Heart left ventricle (tissue), 16 donors: ENCODE results near the gene PRICKLE3. TPM values are rescaled to one million over a fixed set of nuclear protein-coding genes. Genes with fewer than 3 reads are reported as not detected.
A peak's percentile ranks its signal among the peaks of the same experiment; 100 is the strongest.

Experiments
- ATAC-seq, 4 donors: fragments of 200-7000 bp; cut with Tn5 transposase; one replicate each; pipeline ENCODE4 v1.9.1; 2020 to 2022; ENCODE audit warnings: moderate library complexity in 4 of 4, mild to moderate bottlenecking in 3 of 4, moderate number of reproducible peaks in 1 of 4
- DNase-seq, 5 donors: peaks; one replicate each; pipeline ENCODE4 v3.0.0-alpha.2; 2020
- H3K27ac ChIP-seq, 12 donors: fragments of 200-600 bp; sonication (generic) in 4 of 12; one replicate each; pipeline versions ENCODE4 v1.5.0 to v1.8.0; 2016 to 2022; ENCODE audit warnings: mild to moderate bottlenecking in 2 of 12
- H3K27me3 ChIP-seq, 9 donors: fragments of 200-600 bp; sonication (generic) in 2 of 9; one replicate each; pipeline versions ENCODE4 v1.5.1 to v1.8.0; 2016 to 2022; ENCODE audit warnings: mild to moderate bottlenecking in 3 of 9
- H3K36me3 ChIP-seq, 9 donors: fragments of 200-600 bp; sonication (generic) in 2 of 9; one replicate each; pipeline versions ENCODE4 v1.5.0 to v1.8.0; 2018 to 2022; ENCODE audit warnings: mild to moderate bottlenecking in 2 of 9
- H3K4me1 ChIP-seq, 12 donors: fragments of 200-600 bp; sonication (generic) in 4 of 12; one replicate each; pipeline versions ENCODE4 v1.5.0 to v1.8.0; 2016 to 2022; ENCODE audit warnings: mild to moderate bottlenecking in 3 of 12
- H3K4me3 ChIP-seq, 12 donors: fragments of 200-600 bp; sonication (generic) in 4 of 12; one replicate each; pipeline versions ENCODE4 v1.5.0 to v1.8.0; 2017 to 2022; ENCODE audit warnings: mild to moderate bottlenecking in 9 of 12, moderate library complexity in 4 of 12
- H3K9me3 ChIP-seq, 12 donors: fragments of 200-600 bp; sonication (generic) in 4 of 12; one replicate each; pipeline versions ENCODE4 v1.5.0 to v1.8.0; 2016 to 2022; ENCODE audit warnings: mild to moderate bottlenecking in 1 of 12
- POLR2A ChIP-seq, 2 donors: fragments of 450-650 bp; IDR thresholded peaks; one replicate each; pipeline ENCODE4 v1.6.1; 2017; ENCODE audit warnings: antibody characterized with exemption in 2 of 2, mild to moderate bottlenecking in 2 of 2, moderate library complexity in 2 of 2
- WGBS, 4 donors: extraction: QIAGEN DNeasy Blood & Tissue Kit in 2 of 4; methylation state at CpG; one replicate each; pipeline versions ENCODE4 v1.1.5 to v1.1.7; 2013 to 2018; 5-methylcytosine and 5-hydroxymethylcytosine counted together
- intact Hi-C, 10 donors: fragments of 100-400 bp; cut with DNase I; formaldehyde crosslinking; loops; one replicate each; pipeline versions ENCODE4 v1.11.1 to v1.14.2; 2022
- polyA plus RNA-seq, 2 donors: library from polyadenylated mRNA; stranded (reverse); fragments of 200-250 nt; gene quantifications; one replicate each; pipeline ENCODE4 v1.2.3, GENCODE V29; 2013
- total RNA-seq, 9 donors: library from RNA; depleted of rRNA in 2 of 9; stranded (reverse); fragments of >200 nt in 2 of 9; fragmentation: NEBNext Ultra II Directional in 3 of 9; extraction: Animal tissue kit (Norgen Biotek cat#: 25700) in 3 of 9; gene quantifications; one replicate each; pipeline versions ENCODE4 v1.1.0 to v1.2.4, GENCODE V29; 2016 to 2023
- TF ChIP-seq, protein P1 (sequence below), 12 donors: fragments of 200-600 bp; sonication (generic) in 4 of 12; IDR thresholded peaks; one replicate each; pipeline versions ENCODE4 v1.5.0 to v1.8.0; 2018 to 2022; ENCODE audit warnings: antibody characterized with exemption in 12 of 12, mild to moderate bottlenecking in 5 of 12
- donor health status: ischemic (EF 13 %, LVEDD 7.1; RV severe dilation, severe dysfunction).
- donor health status: healthy with polysubstance abuse.
- donor health status: DM: no; HTN: yes; CAD: no.
- donor health status: DM: no; HTN: no; CAD: no.
- donor health status: ischemic (EF 25% LVEDD 6.9; RV normal size, moderate dysfunction).
- donor health status: ischemic (EF 25% LVEDD 5.7; RV mildly dilated, moderate dysfunction).
- donor health status: healthy.
- donor health status: DM: yes; HTN: yes; CAD: no.
- donor health status: ischemic (EF 35%, LVEDD 5.7; RV mildly dilated, moderate dysfunction).
- donor health status: nonischemic (EF 11% LVEDD 7.7; RV severe dilation, severe dysfunction).
- donor health status: DM: yes; HTN: yes; CAD: no.
- donor health status: PGD.
- donor health status: ischemic (EF 29% LVEDD 5.4; RV normal size, mild dysfunction).
- donor health status: nonischemic (EF 23%, LVEDD 6.1; RV moderate dilation, normal function).

The PRICKLE3 gene
- total and polyA plus RNA-seq, 11 donors: 6.5 to 13.2 (median 9.3) TPM

DNA sequence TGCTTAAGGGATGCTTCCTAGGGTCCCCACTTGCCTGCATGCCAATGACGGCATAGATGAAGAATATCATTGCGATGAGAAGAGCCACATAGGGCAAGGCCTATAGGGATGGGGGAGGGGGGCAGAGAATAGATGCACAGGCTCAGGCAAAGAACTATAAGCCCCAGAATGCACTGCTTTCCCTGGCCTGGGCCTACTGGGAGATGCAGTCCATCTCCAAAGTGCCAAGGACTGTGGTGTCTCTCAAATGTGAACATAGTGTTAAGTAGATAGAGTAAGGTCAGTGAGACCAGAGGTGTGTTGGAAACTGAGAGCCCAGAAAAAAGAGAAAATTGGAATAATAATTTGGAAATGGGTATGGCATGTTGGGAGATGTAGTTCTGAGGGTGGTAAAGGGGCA lies 26.0 kb upstream of the PRICKLE3 start:
- Histone ChIP-seq H3K4me3 (no peak overlapping the region), H3K4me1 (no peaks in the 10 kb centered on the region), H3K36me3 (no peaks in the 10 kb centered on the region), H3K27ac (no peak overlapping the region), H3K9me3 (no peaks in the 10 kb centered on the region), H3K27me3 (peaks cover 0 to 5% (median 0%) of the 10 kb centered on the region in 9 donors)
- DNase-seq: no peak
- no peak for TF ChIP-seq POLR2A (IDR thresholded peaks at IDR 0.05)
- TF ChIP-seq, protein P1, sequence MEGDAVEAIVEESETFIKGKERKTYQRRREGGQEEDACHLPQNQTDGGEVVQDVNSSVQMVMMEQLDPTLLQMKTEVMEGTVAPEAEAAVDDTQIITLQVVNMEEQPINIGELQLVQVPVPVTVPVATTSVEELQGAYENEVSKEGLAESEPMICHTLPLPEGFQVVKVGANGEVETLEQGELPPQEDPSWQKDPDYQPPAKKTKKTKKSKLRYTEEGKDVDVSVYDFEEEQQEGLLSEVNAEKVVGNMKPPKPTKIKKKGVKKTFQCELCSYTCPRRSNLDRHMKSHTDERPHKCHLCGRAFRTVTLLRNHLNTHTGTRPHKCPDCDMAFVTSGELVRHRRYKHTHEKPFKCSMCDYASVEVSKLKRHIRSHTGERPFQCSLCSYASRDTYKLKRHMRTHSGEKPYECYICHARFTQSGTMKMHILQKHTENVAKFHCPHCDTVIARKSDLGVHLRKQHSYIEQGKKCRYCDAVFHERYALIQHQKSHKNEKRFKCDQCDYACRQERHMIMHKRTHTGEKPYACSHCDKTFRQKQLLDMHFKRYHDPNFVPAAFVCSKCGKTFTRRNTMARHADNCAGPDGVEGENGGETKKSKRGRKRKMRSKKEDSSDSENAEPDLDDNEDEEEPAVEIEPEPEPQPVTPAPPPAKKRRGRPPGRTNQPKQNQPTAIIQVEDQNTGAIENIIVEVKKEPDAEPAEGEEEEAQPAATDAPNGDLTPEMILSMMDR (IDR thresholded peaks at IDR 0.05): no peak
- intact Hi-C loops: no loop called here
- no peak for ATAC-seq
- WGBS, 4 donors: 85 to 95% (median 88%) methylated on average over 2 of the region's 2 CpGs

DNA sequence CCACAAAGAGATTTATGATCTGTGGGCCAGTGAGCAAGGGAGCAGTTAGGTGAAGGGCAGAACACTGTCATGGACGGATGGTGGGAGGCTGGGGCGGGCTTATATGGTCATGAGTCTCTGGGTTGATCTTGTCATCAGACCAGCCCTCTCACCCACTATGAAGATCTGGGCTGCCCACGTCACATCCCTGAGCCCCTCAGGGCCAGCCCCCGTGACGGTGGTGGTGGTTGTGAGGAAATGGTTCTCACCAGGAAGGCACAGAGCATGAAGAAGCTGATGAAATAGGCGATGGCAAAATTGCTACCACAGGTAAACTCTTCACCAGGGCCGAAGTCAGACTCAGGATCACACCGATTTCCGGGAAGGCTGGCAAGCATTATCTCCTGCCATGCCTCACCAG lies 24.9 kb upstream of the PRICKLE3 start:
- H3K27me3 ChIP-seq: peaks cover 0 to 5% (median 0%) of the 10 kb centered on the region in 9 donors
- H3K9me3 ChIP-seq: no peaks in the 10 kb centered on the region
- no peak for TF ChIP-seq POLR2A (IDR thresholded peaks at IDR 0.05)
- TF ChIP-seq, protein P1 (IDR thresholded peaks at IDR 0.05): no peak
- intact Hi-C loops: no loop called here
- no peak for ATAC-seq
- 71 to 86% (median 79%) methylated on average over 6 to 9 of the region's 9 CpGs for WGBS, 4 donors
- no peaks in the 10 kb centered on the region for H3K4me1 ChIP-seq
- no peak overlapping the region for H3K4me3 ChIP-seq
- no peak for DNase-seq
- no peak overlapping the region for H3K27ac ChIP-seq
- no peaks in the 10 kb centered on the region for H3K36me3 ChIP-seq

DNA sequence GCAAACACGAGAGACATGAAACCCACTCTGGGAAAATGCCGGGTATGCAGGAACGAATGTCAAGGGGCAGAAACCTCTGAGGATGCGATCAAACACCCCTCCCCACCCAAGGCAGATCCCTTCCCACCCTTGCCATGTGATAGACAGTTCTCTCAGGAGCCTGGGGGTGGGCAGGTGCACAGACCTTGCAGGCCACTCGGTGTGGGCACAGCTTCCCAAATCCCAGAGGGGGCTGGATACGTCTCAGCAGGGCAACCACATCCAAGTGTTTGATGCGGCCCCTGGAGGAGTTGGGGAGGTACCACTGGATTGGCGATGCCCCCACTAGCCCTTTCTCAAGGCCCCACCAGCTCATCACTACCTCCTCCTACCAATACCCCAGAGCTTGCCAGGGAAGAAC lies 24.2 kb upstream of the PRICKLE3 start:
- H3K36me3 ChIP-seq: no peaks in the 10 kb centered on the region
- TF ChIP-seq POLR2A (IDR thresholded peaks at IDR 0.05): no peak
- TF ChIP-seq, protein P1 (IDR thresholded peaks at IDR 0.05): no peak
- no peak overlapping the region for H3K4me3 ChIP-seq
- DNase-seq (no peak), ATAC-seq (no peak)
- intact Hi-C loops: no loop called here
- WGBS, 4 donors: 70 to 77% (median 73%) methylated on average over 6 to 8 of the region's 8 CpGs
- peaks cover 0 to 5% (median 0%) of the 10 kb centered on the region in 9 donors for H3K27me3 ChIP-seq
- no peaks in the 10 kb centered on the region for H3K9me3 ChIP-seq
- H3K27ac ChIP-seq: no peak overlapping the region
- H3K4me1 ChIP-seq: no peaks in the 10 kb centered on the region

DNA sequence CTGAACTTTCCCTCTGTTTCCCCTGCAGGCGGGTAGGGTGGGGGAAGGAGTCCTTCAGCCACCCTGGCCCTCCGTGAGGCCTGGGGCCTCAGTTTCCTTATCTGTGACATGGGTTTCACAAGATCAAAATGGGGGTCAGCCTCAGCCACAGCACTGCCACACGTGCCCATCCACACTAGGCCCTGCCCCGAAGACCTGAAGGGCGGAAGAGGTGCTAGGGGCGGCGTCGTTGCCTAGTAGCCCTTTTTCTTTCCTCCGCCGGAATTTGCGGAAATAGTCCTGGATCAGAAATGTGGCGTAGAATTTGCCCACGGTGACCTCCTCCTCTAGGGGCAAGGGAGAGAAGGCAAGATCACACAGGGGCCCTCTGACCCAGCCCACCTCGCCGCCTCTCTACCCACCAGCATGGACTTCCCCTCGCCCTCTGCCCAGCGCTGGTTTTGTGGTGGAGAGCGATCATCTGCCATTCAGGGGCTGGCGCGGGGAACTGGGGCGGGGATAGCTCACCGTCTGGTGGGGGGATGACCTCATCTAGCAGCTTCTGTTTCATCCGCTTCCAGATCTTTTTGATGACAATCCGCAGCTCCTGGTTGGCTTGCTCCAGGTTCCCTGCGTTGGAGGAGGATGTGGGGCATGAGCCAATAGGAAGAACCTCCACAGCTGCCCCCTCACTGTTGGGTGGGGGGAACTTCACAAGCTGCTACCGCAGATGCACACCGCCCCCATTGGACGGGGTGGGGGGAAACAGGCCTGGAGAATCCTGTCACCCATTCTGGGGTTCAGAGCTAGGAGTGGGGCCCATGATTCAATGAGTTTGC lies 23.5 kb upstream of the PRICKLE3 start:
- Histone ChIP-seq H3K27ac (no peak overlapping the region), H3K9me3 (no peaks in the 10 kb centered on the region), H3K27me3 (peaks cover 0 to 5% (median 0%) of the 10 kb centered on the region in 9 donors), H3K36me3 (no peaks in the 10 kb centered on the region), H3K4me1 (no peaks in the 10 kb centered on the region), H3K4me3 (peak overlapping the region in 6 of 12 donors; percentile 7 to 19 (median 13))
- DNase-seq (no peak), ATAC-seq (peak in 1 of 4 donors; percentile 83)
- intact Hi-C loops: loop anchor here in 1 of 10 donors (10.0 kb wide), 1 partner anchor 55 kb away; the partner anchor contains the start of genes FOXP3 and PPP1R3F
- TF ChIP-seq POLR2A (IDR thresholded peaks at IDR 0.05): no peak
- TF ChIP-seq, protein P1 (IDR thresholded peaks at IDR 0.05): peak in 1 of 12 donors; percentile 7
- 19 to 47% (median 33%) methylated on average over 23 to 28 of the region's 28 CpGs for WGBS, 4 donors
